GM19395 (cell line): Measurements from ENCODE around the gene C2orf92.

Source experiments
- ATAC-seq: cut with Tn5 transposase; IDR thresholded peaks from one replicate; pipeline ENCODE4 v1.9.1; 2021; ENCODE audit warnings: mild to moderate bottlenecking, moderate library complexity; ENCODE audit not compliant: unreplicated experiment

The C2orf92 gene

GRCh38 chr2:97726261-97727064 is 57.0 kb downstream of the C2orf92 start:
- ATAC-seq, result no peak

GRCh38 chr2:97727296-97727695 is 57.8 kb downstream of the C2orf92 start:
- ATAC-seq, result no peak

- ATAC-seq, result no peak
Measured at GRCh38 chr2:97728091-97728731, 58.7 kb downstream of the C2orf92 start.

GRCh38 chr2:97730245-97730644 is 60.7 kb downstream of the C2orf92 start:
- ATAC-seq, result no peak

- no peak for ATAC-seq
Measured at GRCh38 chr2:97731274-97732020, 61.9 kb downstream of the C2orf92 start.

- ATAC-seq, result no peak
Measured at GRCh38 chr2:97732436-97733340, 63.2 kb downstream of the C2orf92 start.

GRCh38 chr2:97733341-97734035 is 64.0 kb downstream of the C2orf92 start:
- no peak for ATAC-seq

GRCh38 chr2:97734061-97735051 is 64.8 kb downstream of the C2orf92 start:
- ATAC-seq, result no peak

GRCh38 chr2:97735161-97735561 is 65.6 kb downstream of the C2orf92 start:
- ATAC-seq, result no peak

- ATAC-seq, result no peak
Measured at GRCh38 chr2:97736185-97736584, 66.7 kb downstream of the C2orf92 start.

- no peak for ATAC-seq
Measured at GRCh38 chr2:97736608-97737330, 67.3 kb downstream of the C2orf92 start.

GRCh38 chr2:97737421-97738178 is 68.1 kb downstream of the C2orf92 start:
- ATAC-seq, result no peak

GRCh38 chr2:97738179-97739019 is 68.9 kb downstream of the C2orf92 start:
- ATAC-seq, result no peak

- ATAC-seq, result no peak
Measured at GRCh38 chr2:97739020-97739892, 69.7 kb downstream of the C2orf92 start.

- ATAC-seq, result no peak
Measured at GRCh38 chr2:97739893-97740245, 70.4 kb downstream of the C2orf92 start.
